Measurements from ENCODE around the gene CFI.

The CFI gene

GRCh38 chr4:109833756-109834155 lies 32.0 kb upstream of the CFI start:
- no peak overlapping the region for H3K4me3 ChIP-seq (replicated peaks; ENCODE audit: insufficient read depth, low read length)
- TF ChIP-seq, protein P1, sequence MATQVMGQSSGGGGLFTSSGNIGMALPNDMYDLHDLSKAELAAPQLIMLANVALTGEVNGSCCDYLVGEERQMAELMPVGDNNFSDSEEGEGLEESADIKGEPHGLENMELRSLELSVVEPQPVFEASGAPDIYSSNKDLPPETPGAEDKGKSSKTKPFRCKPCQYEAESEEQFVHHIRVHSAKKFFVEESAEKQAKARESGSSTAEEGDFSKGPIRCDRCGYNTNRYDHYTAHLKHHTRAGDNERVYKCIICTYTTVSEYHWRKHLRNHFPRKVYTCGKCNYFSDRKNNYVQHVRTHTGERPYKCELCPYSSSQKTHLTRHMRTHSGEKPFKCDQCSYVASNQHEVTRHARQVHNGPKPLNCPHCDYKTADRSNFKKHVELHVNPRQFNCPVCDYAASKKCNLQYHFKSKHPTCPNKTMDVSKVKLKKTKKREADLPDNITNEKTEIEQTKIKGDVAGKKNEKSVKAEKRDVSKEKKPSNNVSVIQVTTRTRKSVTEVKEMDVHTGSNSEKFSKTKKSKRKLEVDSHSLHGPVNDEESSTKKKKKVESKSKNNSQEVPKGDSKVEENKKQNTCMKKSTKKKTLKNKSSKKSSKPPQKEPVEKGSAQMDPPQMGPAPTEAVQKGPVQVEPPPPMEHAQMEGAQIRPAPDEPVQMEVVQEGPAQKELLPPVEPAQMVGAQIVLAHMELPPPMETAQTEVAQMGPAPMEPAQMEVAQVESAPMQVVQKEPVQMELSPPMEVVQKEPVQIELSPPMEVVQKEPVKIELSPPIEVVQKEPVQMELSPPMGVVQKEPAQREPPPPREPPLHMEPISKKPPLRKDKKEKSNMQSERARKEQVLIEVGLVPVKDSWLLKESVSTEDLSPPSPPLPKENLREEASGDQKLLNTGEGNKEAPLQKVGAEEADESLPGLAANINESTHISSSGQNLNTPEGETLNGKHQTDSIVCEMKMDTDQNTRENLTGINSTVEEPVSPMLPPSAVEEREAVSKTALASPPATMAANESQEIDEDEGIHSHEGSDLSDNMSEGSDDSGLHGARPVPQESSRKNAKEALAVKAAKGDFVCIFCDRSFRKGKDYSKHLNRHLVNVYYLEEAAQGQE (IDR thresholded peaks at IDR 0.05; ENCODE audit: insufficient replicate concordance, low read depth): no peak
- TF ChIP-seq, protein P2, sequence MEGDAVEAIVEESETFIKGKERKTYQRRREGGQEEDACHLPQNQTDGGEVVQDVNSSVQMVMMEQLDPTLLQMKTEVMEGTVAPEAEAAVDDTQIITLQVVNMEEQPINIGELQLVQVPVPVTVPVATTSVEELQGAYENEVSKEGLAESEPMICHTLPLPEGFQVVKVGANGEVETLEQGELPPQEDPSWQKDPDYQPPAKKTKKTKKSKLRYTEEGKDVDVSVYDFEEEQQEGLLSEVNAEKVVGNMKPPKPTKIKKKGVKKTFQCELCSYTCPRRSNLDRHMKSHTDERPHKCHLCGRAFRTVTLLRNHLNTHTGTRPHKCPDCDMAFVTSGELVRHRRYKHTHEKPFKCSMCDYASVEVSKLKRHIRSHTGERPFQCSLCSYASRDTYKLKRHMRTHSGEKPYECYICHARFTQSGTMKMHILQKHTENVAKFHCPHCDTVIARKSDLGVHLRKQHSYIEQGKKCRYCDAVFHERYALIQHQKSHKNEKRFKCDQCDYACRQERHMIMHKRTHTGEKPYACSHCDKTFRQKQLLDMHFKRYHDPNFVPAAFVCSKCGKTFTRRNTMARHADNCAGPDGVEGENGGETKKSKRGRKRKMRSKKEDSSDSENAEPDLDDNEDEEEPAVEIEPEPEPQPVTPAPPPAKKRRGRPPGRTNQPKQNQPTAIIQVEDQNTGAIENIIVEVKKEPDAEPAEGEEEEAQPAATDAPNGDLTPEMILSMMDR (IDR thresholded peaks at IDR 0.05; ENCODE audit: insufficient read depth, low read length): no peak
- no peak for TF ChIP-seq SPI1 (IDR thresholded peaks at IDR 0.05; ENCODE audit: borderline replicate concordance, low read depth)
- no peak for TF ChIP-seq GABPA (IDR thresholded peaks at IDR 0.05; ENCODE audit: low read depth)
- no peak for TF ChIP-seq POLR2AphosphoS5 (IDR thresholded peaks at IDR 0.05; ENCODE audit: low read depth)
- no peak for DNase-seq (ENCODE audit: low read depth in 1 of 2, low spot score in 1 of 2)
- H3K27ac ChIP-seq (replicated peaks): no peak overlapping the region
- no peaks in the 10 kb centered on the region for H3K27me3 ChIP-seq (ENCODE audit: insufficient read depth, poor library complexity, severe bottlenecking)

- H3K27me3 ChIP-seq (ENCODE audit: insufficient read depth, poor library complexity, severe bottlenecking): no peaks in the 10 kb centered on the region
Observed at GRCh38 chr4:109827672-109828071, 25.9 kb upstream of the CFI start, which contains the start of gene RRH. Gene RRH (plus strand): TSS chr4:109827972. CDS start chr4:109828028, 56 bp downstream.

GRCh38 chr4:109826719-109827118 lies 24.9 kb upstream of the CFI start:
- TF ChIP-seq, protein P2 (IDR thresholded peaks at IDR 0.05; ENCODE audit: insufficient read depth, low read length): peak; percentile 12
- TF ChIP-seq, protein P1 (IDR thresholded peaks at IDR 0.05; ENCODE audit: insufficient replicate concordance, low read depth): no peak
- Histone ChIP-seq H3K4me3 (replicated peaks; ENCODE audit: insufficient read depth, low read length) (no peak overlapping the region), H3K27ac (replicated peaks) (no peak overlapping the region), H3K27me3 (ENCODE audit: insufficient read depth, poor library complexity, severe bottlenecking) (no peaks in the 10 kb centered on the region)
- DNase-seq (ENCODE audit: low read depth in 1 of 2, low spot score in 1 of 2): no peak

More at GRCh38 chr4:109827672-109828071, 25.9 kb upstream of the CFI start, which contains the start of gene RRH:
- no peak within 1 kb of the TSS for H3K27ac ChIP-seq (replicated peaks)
- H3K4me3 ChIP-seq (replicated peaks; ENCODE audit: insufficient read depth, low read length): no peak within 1 kb of the TSS
- no peak for TF ChIP-seq SPI1 (IDR thresholded peaks at IDR 0.05; ENCODE audit: borderline replicate concordance, low read depth)
- TF ChIP-seq, protein P2 (IDR thresholded peaks at IDR 0.05; ENCODE audit: insufficient read depth, low read length): no peak
- no peak for TF ChIP-seq POLR2AphosphoS5 (IDR thresholded peaks at IDR 0.05; ENCODE audit: low read depth)
- TF ChIP-seq, protein P1 (IDR thresholded peaks at IDR 0.05; ENCODE audit: insufficient replicate concordance, low read depth): no peak
- no peak for TF ChIP-seq GABPA (IDR thresholded peaks at IDR 0.05; ENCODE audit: low read depth)
- no peak for DNase-seq (ENCODE audit: low read depth in 1 of 2, low spot score in 1 of 2)
